Measurements from ENCODE around the gene ARHGEF39. TPM values are rescaled to one million over a fixed set of nuclear protein-coding genes. Genes with fewer than 3 reads are reported as not detected.

ARHGEF39 gene
- total and polyA plus RNA-seq, 9 of the 15 experiments (the other 6 are each of a cell fraction or from before 2014, with no cell fraction given): 2.8 to 21.7 (median 12.9) TPM

DNA sequence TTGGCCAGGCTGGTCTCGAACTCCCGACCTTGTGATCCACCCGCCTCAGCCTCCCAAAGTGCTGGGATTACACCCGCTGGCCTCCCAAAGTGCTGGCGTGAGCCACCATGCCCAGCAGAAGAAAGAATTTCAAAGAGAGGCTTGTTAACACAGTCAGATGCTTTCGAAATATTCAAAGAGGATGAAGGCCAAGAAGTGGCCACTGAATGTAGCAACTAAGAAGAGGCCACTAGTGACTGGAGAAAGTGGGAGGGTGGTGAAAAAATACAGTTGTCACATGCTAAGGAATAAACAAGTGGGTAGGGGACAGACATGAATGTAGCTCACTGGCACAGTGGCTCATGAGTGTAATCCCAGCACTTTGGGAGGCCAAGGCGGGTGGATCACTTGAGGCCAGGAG is 37.7 kb upstream of the ARHGEF39 start:
- ChIA-PET CTCF (ENCODE audit: low intra/inter-chr PET ratio) (no interaction called here), POLR2A (interaction anchor here (0.9 to 1.0 kb wide), 2 partner anchors 10 to 11 kb away, joined by 4 read pairs; no protein-coding TSS in a partner anchor)
- Histone ChIP-seq H2AFZ (ENCODE audit: low read depth, low read length) (no peak overlapping the region), H3K9me1 (ENCODE audit: control insufficient read depth, insufficient read depth, low read length) (peaks cover 3% of the 10 kb centered on the region), H3K27me3 (ENCODE audit: control insufficient read depth in 2 of 2, insufficient read depth in 2 of 2, low read length in 2 of 2) (no peaks in the 10 kb centered on the region), H3K79me2 (ENCODE audit: control insufficient read depth, insufficient read depth, low read length) (no peaks in the 10 kb centered on the region), H3K4me1 (replicated peaks in 1 of 2; ENCODE audit: control insufficient read depth in 2 of 2, insufficient read depth in 2 of 2, low read length in 2 of 2) (no peaks in the 10 kb centered on the region; a peak in 1 of 5 replicates), H3K27ac (ENCODE audit: extremely low read depth, low read depth, low read length) (no peak overlapping the region), H3K9me3 (replicated peaks; ENCODE audit: control insufficient read depth, insufficient read depth, low read depth, low read length) (no peaks in the 10 kb centered on the region), H4K20me1 (replicated peaks; ENCODE audit: control insufficient read depth, insufficient read depth, low read length) (no peaks in the 10 kb centered on the region), H3K4me2 (ENCODE audit: insufficient read depth, low read length) (no peak overlapping the region), H3K4me3 (no peak overlapping the region), H3K36me3 (ENCODE audit: control insufficient read depth, insufficient read depth, low read length) (peaks cover 98% of the 10 kb centered on the region), H3K9ac (ENCODE audit: insufficient read depth in 1 of 2, low read depth in 2 of 2, low read length in 2 of 2) (no peak overlapping the region)
- intact Hi-C loops (cut with micrococcal nuclease) (no loop called here), in situ Hi-C loops (cut with MboI) (no loop called here)
- TF ChIP-seq CHD4 (IDR thresholded peaks at IDR 0.05; ENCODE audit: insufficient read depth, insufficient replicate concordance, low read depth, low read length, poor library complexity, severe bottlenecking) (no peak), KAT7 (CRISPR knock-in tag; IDR thresholded peaks at IDR 0.05; ENCODE audit: borderline replicate concordance) (no peak), MAFG (tag; conservative IDR thresholded peaks at IDR 0.05) (no peak), XRCC3 (IDR thresholded peaks at IDR 0.05) (no peak), CHD1 (IDR thresholded peaks at IDR 0.05; ENCODE audit: low read length) (no peak), CSDE1 (IDR thresholded peaks at IDR 0.05) (no peak), BRCA1 (IDR thresholded peaks at IDR 0.05) (no peak), BRCA1 (CRISPR knock-in tag; IDR thresholded peaks at IDR 0.05) (no peak)
- TF ChIP-seq, protein P1, sequence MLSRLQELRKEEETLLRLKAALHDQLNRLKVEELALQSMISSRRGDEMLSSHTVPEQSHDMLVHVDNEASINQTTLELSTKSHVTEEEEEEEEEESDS (CRISPR knock-in tag; IDR thresholded peaks at IDR 0.05): no peak
- TF ChIP-seq, protein P2, sequence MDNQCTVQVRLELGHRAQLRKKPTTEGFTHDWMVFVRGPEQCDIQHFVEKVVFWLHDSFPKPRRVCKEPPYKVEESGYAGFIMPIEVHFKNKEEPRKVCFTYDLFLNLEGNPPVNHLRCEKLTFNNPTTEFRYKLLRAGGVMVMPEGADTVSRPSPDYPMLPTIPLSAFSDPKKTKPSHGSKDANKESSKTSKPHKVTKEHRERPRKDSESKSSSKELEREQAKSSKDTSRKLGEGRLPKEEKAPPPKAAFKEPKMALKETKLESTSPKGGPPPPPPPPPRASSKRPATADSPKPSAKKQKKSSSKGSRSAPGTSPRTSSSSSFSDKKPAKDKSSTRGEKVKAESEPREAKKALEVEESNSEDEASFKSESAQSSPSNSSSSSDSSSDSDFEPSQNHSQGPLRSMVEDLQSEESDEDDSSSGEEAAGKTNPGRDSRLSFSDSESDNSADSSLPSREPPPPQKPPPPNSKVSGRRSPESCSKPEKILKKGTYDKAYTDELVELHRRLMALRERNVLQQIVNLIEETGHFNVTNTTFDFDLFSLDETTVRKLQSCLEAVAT (IDR thresholded peaks at IDR 0.05): no peak
- TF ChIP-seq, protein P3, sequence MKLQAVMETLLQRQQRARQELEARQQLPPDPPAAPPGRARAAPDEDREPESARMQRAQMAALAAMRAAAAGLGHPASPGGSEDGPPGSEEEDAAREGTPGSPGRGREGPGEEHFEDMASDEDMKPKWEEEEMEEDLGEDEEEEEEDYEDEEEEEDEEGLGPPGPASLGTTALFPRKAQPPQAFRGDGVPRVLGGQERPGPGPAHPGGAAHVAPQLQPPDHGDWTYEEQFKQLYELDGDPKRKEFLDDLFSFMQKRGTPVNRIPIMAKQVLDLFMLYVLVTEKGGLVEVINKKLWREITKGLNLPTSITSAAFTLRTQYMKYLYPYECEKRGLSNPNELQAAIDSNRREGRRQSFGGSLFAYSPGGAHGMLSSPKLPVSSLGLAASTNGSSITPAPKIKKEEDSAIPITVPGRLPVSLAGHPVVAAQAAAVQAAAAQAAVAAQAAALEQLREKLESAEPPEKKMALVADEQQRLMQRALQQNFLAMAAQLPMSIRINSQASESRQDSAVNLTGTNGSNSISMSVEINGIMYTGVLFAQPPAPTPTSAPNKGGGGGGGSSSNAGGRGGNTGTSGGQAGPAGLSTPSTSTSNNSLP (IDR thresholded peaks at IDR 0.05; ENCODE audit: borderline replicate concordance, low read depth, low read length): no peak
- TF ChIP-seq, protein P4, sequence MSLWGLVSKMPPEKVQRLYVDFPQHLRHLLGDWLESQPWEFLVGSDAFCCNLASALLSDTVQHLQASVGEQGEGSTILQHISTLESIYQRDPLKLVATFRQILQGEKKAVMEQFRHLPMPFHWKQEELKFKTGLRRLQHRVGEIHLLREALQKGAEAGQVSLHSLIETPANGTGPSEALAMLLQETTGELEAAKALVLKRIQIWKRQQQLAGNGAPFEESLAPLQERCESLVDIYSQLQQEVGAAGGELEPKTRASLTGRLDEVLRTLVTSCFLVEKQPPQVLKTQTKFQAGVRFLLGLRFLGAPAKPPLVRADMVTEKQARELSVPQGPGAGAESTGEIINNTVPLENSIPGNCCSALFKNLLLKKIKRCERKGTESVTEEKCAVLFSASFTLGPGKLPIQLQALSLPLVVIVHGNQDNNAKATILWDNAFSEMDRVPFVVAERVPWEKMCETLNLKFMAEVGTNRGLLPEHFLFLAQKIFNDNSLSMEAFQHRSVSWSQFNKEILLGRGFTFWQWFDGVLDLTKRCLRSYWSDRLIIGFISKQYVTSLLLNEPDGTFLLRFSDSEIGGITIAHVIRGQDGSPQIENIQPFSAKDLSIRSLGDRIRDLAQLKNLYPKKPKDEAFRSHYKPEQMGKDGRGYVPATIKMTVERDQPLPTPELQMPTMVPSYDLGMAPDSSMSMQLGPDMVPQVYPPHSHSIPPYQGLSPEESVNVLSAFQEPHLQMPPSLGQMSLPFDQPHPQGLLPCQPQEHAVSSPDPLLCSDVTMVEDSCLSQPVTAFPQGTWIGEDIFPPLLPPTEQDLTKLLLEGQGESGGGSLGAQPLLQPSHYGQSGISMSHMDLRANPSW (CRISPR knock-in tag; IDR thresholded peaks at IDR 0.05): no peak
- TF ChIP-seq, protein P5, sequence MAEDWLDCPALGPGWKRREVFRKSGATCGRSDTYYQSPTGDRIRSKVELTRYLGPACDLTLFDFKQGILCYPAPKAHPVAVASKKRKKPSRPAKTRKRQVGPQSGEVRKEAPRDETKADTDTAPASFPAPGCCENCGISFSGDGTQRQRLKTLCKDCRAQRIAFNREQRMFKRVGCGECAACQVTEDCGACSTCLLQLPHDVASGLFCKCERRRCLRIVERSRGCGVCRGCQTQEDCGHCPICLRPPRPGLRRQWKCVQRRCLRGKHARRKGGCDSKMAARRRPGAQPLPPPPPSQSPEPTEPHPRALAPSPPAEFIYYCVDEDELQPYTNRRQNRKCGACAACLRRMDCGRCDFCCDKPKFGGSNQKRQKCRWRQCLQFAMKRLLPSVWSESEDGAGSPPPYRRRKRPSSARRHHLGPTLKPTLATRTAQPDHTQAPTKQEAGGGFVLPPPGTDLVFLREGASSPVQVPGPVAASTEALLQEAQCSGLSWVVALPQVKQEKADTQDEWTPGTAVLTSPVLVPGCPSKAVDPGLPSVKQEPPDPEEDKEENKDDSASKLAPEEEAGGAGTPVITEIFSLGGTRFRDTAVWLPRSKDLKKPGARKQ (CRISPR knock-in tag; IDR thresholded peaks at IDR 0.05): no peak
- DNase-seq (ENCODE audit: extremely low read depth in 1 of 4, low spot score in 3 of 4) (no peak), ATAC-seq (no peak), FAIRE-seq (no peak)
- BruUV-seq (replicated peaks): no TSS peak
- WGBS (ENCODE audit: insufficient coverage, low coverage, missing lambda C conversion rate): 93% methylated on average over 2 of the region's 7 CpGs
